Measurements from ENCODE around the gene ROM1.
A peak's percentile ranks its signal among the peaks of the same experiment; 100 is the strongest.
"Not testable (repeated sequence)": the region's sequence is repeated elsewhere in the genome, so short reads cannot be mapped to it uniquely, and the experiment has no call there.

The ROM1 gene

GRCh38 chr11:62567018-62567633 lies 45.9 kb upstream of the ROM1 start:
- Histone ChIP-seq H3K27me3 (ENCODE audit: insufficient read depth, poor library complexity, severe bottlenecking) (no peaks in the 10 kb centered on the region), H3K27ac (replicated peaks) (peak overlapping the region; percentile 25), H3K4me3 (replicated peaks; ENCODE audit: insufficient read depth, low read length) (no peak overlapping the region)
- TF ChIP-seq SPI1 (IDR thresholded peaks at IDR 0.05; ENCODE audit: borderline replicate concordance, low read depth) (peak; percentile 29; the same call in 1 of the 2 replicates), REST (IDR thresholded peaks at IDR 0.05; ENCODE audit: insufficient replicate concordance, low read depth) (no peak)
- DNase-seq (ENCODE audit: low read depth in 1 of 2, low spot score in 1 of 2), result peak in 1 of 2 experiments; percentile 48

GRCh38 chr11:62569611-62570010 lies 43.4 kb upstream of the ROM1 start:
- Histone ChIP-seq H3K4me3 (replicated peaks; ENCODE audit: insufficient read depth, low read length) (no peak overlapping the region), H3K27ac (replicated peaks) (no peak overlapping the region), H3K27me3 (ENCODE audit: insufficient read depth, poor library complexity, severe bottlenecking) (no peaks in the 10 kb centered on the region)
- TF ChIP-seq POLR2AphosphoS5 (IDR thresholded peaks at IDR 0.05; ENCODE audit: low read depth), result no peak
- TF ChIP-seq REST (IDR thresholded peaks at IDR 0.05; ENCODE audit: insufficient replicate concordance, low read depth), result no peak
- no peak for TF ChIP-seq SPI1 (IDR thresholded peaks at IDR 0.05; ENCODE audit: borderline replicate concordance, low read depth)
- no peak for TF ChIP-seq CTCF (IDR thresholded peaks at IDR 0.05; ENCODE audit: insufficient read depth, low read length)
- no peak for TF ChIP-seq GABPA (IDR thresholded peaks at IDR 0.05; ENCODE audit: low read depth)
- DNase-seq (ENCODE audit: low read depth in 1 of 2, low spot score in 1 of 2), result no peak

- DNase-seq (ENCODE audit: low read depth in 1 of 2, low spot score in 1 of 2); H3K27me3 ChIP-seq (ENCODE audit: insufficient read depth, poor library complexity, severe bottlenecking); H3K4me3 ChIP-seq (replicated peaks; ENCODE audit: insufficient read depth, low read length); H3K27ac ChIP-seq (replicated peaks): not testable (repeated sequence)
These were observed 42.2 kb upstream of the ROM1 start for GRCh38 chr11:62570903-62571302.

GRCh38 chr11:62571493-62571892 lies 41.6 kb upstream of the ROM1 start:
- Histone ChIP-seq H3K4me3 (replicated peaks; ENCODE audit: insufficient read depth, low read length) (peak overlapping the region; percentile 15; the same call in 1 of the 2 replicates), H3K27ac (replicated peaks) (peak overlapping the region; percentile 85)

GRCh38 chr11:62572431-62572830 lies 40.6 kb upstream of the ROM1 start:
- peak overlapping the region; percentile 85 for H3K27ac ChIP-seq (replicated peaks)
- DNase-seq (ENCODE audit: low read depth in 1 of 2, low spot score in 1 of 2), result no peak
- no peaks in the 10 kb centered on the region for H3K27me3 ChIP-seq (ENCODE audit: insufficient read depth, poor library complexity, severe bottlenecking)
- peak overlapping the region; percentile 70 for H3K4me3 ChIP-seq (replicated peaks; ENCODE audit: insufficient read depth, low read length)
- no peak for TF ChIP-seq CTCF (IDR thresholded peaks at IDR 0.05; ENCODE audit: insufficient read depth, low read length)
- no peak for TF ChIP-seq POLR2AphosphoS5 (IDR thresholded peaks at IDR 0.05; ENCODE audit: low read depth)
- TF ChIP-seq GABPA (IDR thresholded peaks at IDR 0.05; ENCODE audit: low read depth), result no peak
- TF ChIP-seq REST (IDR thresholded peaks at IDR 0.05; ENCODE audit: insufficient replicate concordance, low read depth), result no peak

More at GRCh38 chr11:62571493-62571892, 41.6 kb upstream of the ROM1 start:
- not testable (repeated sequence) for H3K27me3 ChIP-seq (ENCODE audit: insufficient read depth, poor library complexity, severe bottlenecking); DNase-seq (ENCODE audit: low read depth in 1 of 2, low spot score in 1 of 2)

Measured in HL-60 (cell line).